Nephron progenitor cell (in vitro differentiated cells): Measurements from ENCODE around the gene CFAP43.

Source experiments
- DNase-seq: peaks from one replicate; pipeline ENCODE4 v3.0.0; 2021
- H3K27ac Mint-ChIP-seq: 2 replicates; pipeline ENCODE4 v1.8.0; 2021; ENCODE audit warnings: mild to moderate bottlenecking, moderate library complexity, mixed read lengths
- H3K27me3 Mint-ChIP-seq: 2 replicates; pipeline ENCODE4 v1.8.0; 2021; ENCODE audit warnings: mild to moderate bottlenecking, low read depth, mixed read lengths; ENCODE audit not compliant: poor library complexity
- H3K36me3 Mint-ChIP-seq: 2 replicates; pipeline ENCODE4 v1.8.0; 2021; ENCODE audit warnings: low read depth, mixed read lengths
- H3K4me1 Mint-ChIP-seq: 2 replicates; pipeline ENCODE4 v1.8.0; 2021; ENCODE audit warnings: mixed read lengths
- H3K4me3 Mint-ChIP-seq: 2 replicates; pipeline ENCODE4 v1.8.0; 2021; ENCODE audit warnings: mild to moderate bottlenecking, moderate library complexity, mixed read lengths
- H3K9me3 Mint-ChIP-seq: 2 replicates; pipeline ENCODE4 v1.8.0; 2021; ENCODE audit warnings: mild to moderate bottlenecking, moderate library complexity, mixed read lengths
- TF ChIP-seq, protein P1 (sequence below): fragments of 200-600 bp; sonication (generic); IDR thresholded peaks from 2 replicates; pipeline ENCODE4 v1.5.0; 2021; ENCODE audit warnings: antibody characterized with exemption

Gene CFAP43

DNA sequence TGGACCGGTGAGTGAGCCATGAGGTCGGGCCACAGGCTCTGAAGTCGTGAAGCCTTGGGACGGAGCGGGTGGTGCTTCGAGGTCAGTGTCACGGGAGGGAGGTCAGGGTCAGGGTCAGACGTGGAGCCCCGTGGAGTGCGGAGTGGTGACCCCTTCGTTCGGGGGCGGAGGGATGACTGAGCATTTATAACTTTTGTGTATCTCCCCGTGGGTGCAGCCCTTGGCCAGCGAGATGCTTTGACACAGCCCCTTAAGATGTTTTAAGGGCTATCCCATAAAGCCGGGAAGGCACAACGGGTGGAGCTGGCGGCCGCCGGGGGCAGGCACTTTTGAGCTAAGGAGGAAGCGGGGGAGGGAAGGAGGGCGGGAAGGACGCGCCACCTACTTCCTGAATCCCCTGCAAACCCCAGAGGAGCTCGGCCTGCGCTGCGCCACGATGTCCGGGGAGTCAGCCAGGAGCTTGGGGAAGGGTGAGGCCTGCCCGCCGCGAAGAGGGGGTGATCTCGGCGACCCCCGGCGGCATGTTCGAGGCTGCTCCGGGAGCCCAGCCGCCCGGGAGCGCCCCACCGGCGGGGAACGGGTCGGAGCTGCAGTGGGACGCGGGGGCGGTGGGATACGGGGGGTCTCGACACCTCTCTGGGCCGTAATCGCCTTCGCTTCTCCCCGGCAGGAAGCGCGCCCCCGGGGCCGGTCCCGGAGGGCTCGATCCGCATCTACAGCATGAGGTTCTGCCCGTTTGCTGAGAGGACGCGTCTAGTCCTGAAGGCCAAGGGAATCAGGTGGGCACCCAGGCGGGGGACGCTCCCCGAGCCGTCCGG is 22.5 kb upstream of the CFAP43 start, which contains the start of gene GSTO1:
Gene GSTO1 (plus strand): TSS at position 400 of the 818 bp plus-strand sequence. CDS start 37 bp downstream, at position 437.
- Mint-ChIP-seq H3K27ac (no peak within 1 kb of the TSS), H3K27me3 (peaks cover 26% of the 10 kb centered on the region), H3K4me1 (peaks cover 53% of the 10 kb centered on the region), H3K9me3 (no peaks in the 10 kb centered on the region), H3K36me3 (peaks cover 18% of the 10 kb centered on the region), H3K4me3 (peak within 1 kb of the TSS; percentile 93)
- TF ChIP-seq, protein P1, sequence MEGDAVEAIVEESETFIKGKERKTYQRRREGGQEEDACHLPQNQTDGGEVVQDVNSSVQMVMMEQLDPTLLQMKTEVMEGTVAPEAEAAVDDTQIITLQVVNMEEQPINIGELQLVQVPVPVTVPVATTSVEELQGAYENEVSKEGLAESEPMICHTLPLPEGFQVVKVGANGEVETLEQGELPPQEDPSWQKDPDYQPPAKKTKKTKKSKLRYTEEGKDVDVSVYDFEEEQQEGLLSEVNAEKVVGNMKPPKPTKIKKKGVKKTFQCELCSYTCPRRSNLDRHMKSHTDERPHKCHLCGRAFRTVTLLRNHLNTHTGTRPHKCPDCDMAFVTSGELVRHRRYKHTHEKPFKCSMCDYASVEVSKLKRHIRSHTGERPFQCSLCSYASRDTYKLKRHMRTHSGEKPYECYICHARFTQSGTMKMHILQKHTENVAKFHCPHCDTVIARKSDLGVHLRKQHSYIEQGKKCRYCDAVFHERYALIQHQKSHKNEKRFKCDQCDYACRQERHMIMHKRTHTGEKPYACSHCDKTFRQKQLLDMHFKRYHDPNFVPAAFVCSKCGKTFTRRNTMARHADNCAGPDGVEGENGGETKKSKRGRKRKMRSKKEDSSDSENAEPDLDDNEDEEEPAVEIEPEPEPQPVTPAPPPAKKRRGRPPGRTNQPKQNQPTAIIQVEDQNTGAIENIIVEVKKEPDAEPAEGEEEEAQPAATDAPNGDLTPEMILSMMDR, result no peak
- peak; percentile 70 for DNase-seq

DNA sequence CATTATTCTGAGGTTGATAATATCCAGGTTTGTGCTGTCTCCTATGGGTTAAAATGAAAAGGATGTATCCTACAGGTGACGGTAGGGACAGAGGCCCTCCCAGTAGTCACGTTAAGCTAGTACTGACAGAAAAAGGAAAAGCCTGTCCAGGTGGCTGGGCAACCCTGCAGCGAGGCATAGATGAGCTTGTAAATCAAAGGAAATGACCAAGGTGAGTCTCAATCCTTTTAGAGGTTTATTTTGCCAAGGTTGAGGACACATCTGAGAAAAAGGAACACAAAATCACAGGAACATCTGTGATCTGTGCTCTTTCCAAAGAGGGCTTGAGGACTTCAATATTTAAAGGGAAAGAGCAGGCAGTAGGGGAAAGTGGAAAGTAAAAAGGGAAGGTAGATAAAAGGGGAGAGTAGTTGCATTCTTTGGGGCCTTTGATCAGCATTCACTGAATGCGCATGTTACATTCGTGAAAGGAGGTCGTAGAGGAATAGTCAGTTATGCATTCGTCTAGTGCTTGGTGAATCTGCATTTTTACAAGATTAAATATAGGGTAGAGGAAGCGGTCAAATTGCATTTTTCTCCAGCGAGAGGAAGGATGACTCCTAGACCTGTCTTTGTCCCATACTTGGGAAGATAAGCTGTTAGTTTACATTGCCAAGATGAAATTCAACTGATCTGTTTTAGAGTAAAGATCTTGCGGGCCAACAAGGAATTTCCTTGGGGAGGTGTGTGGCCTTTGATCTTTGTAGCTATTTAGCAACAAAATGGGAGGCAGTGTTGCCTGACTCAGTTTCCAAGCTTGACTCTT is 21.6 kb upstream of the CFAP43 start:
- Mint-ChIP-seq H3K4me1 (peaks cover 62% of the 10 kb centered on the region), H3K9me3 (peaks cover 5% of the 10 kb centered on the region), H3K27me3 (peaks cover 30% of the 10 kb centered on the region), H3K27ac (no peak overlapping the region), H3K36me3 (peaks cover 9% of the 10 kb centered on the region), H3K4me3 (peak overlapping the region; percentile 93)
- DNase-seq, result no peak
- TF ChIP-seq, protein P1, result no peak

DNA sequence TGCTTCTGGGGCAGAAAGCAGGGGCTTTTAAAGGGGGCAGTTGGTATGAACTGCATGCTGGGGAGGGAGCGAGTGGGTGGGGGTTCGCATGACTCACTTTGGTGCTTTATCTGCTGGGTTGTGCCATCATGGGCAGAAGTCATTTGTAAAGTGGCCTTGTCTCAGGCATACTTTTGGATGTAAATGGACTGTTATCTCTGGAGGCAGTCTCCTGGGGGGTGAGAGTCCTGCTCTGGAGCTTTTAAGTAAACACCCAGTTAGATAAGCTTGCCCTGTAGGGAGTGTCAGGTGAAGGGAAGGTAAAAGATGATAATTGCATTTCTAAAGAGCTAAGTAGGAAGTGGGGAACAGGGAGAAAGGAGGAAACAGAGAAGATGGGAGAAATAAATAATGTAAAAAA is 20.9 kb upstream of the CFAP43 start:
- H3K36me3 Mint-ChIP-seq, result peaks cover 4% of the 10 kb centered on the region
- TF ChIP-seq, protein P1, result no peak
- no peak for DNase-seq
- H3K27me3 Mint-ChIP-seq, result peaks cover 30% of the 10 kb centered on the region
- no peak overlapping the region for H3K27ac Mint-ChIP-seq
- peak overlapping the region; percentile 93 for H3K4me3 Mint-ChIP-seq
- peaks cover 12% of the 10 kb centered on the region for H3K9me3 Mint-ChIP-seq
- peaks cover 68% of the 10 kb centered on the region for H3K4me1 Mint-ChIP-seq

DNA sequence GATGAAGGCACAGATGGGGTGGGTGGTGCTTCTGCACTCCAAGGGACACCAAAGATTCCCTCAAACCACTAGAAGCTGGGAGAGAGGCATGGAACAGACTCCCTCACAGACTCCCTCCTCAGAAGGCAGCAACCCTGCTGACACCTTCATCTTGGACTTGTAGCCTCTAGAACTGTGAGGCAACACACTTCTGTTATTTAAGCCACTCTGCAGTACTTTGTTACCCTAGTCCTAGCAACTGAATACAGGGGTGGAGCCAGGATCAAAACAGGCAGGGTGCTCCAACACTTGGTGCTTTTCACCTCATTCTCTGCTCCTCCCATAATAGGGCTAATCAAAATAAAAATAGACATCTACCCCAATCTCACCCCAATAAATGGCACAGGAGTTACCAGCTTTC is 20.2 kb upstream of the CFAP43 start:
- no peak overlapping the region for H3K4me3 Mint-ChIP-seq
- DNase-seq, result no peak
- H3K27ac Mint-ChIP-seq, result no peak overlapping the region
- H3K36me3 Mint-ChIP-seq, result peaks cover 2% of the 10 kb centered on the region
- H3K27me3 Mint-ChIP-seq, result peaks cover 30% of the 10 kb centered on the region
- H3K9me3 Mint-ChIP-seq, result peaks cover 18% of the 10 kb centered on the region
- TF ChIP-seq, protein P1, result no peak
- H3K4me1 Mint-ChIP-seq, result peaks cover 68% of the 10 kb centered on the region

DNA sequence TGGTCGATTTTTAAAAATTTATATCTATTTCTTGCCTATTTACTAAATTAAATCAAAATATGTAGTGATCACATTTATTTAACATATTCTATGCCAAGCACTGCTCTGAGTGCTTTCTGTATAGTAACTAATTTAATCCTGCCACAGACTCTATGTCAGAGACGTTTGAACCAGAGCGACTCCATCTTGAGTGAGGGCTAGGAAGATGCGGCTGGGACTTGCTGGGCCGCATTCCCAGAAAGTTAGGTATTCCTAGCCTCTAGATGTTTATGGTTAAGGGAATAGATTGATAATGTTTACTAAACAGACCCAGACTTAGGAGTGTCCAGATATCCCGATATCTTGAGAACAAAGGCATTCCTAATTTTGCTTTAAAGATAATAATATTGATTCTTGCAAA is 19.3 kb upstream of the CFAP43 start:
- Mint-ChIP-seq H3K4me3 (no peak overlapping the region), H3K27ac (no peak overlapping the region), H3K4me1 (peaks cover 64% of the 10 kb centered on the region), H3K9me3 (peaks cover 27% of the 10 kb centered on the region), H3K27me3 (peaks cover 30% of the 10 kb centered on the region), H3K36me3 (peaks cover 9% of the 10 kb centered on the region)
- no peak for DNase-seq
- TF ChIP-seq, protein P1, result no peak
